ENCODE measurements around the gene SCP2D1. TPM values are rescaled to one million over a fixed set of nuclear protein-coding genes. Genes with fewer than 3 reads are reported as not detected.

SCP2D1 gene
- total RNA-seq, 1 experiment from 2014 or later, result not detected

Other genes with a start within 250 kb of the SCP2D1 start
- 83.7 and 85.6 TPM in 2 replicates for gene SMIM26, start 246.4 kb upstream of the SCP2D1 start, total RNA-seq (2014; rRNA removed; shearing (Covaris generic))
- gene DTD1, start 225.7 kb upstream of the SCP2D1 start, total RNA-seq (2014; rRNA removed; shearing (Covaris generic)), result 80.6 and 107 TPM in 2 replicates